Lower leg skin (tissue), 4 donors: ENCODE measurements around the gene CARD11. TPM values are rescaled to one million over a fixed set of nuclear protein-coding genes. Genes with fewer than 3 reads are reported as not detected.

Experiments used
- DNase-seq, 2 donors: peaks; one replicate each; pipeline ENCODE4 v3.0.0-alpha.2; 2019; ENCODE audit warnings: low spot score in 2 of 2
- H3K4me3 ChIP-seq: fragments of 200-600 bp; sonication (generic); 2 replicates; pipeline ENCODE4 v1.5.1; 2017; ENCODE audit warnings: mild to moderate bottlenecking, low read depth; ENCODE audit not compliant: poor library complexity, severe bottlenecking
- CTCF ChIP-seq, 3 donors: fragments of 450-650 bp; IDR thresholded peaks; one replicate each; pipeline ENCODE4 v1.5.1; 2016; ENCODE audit warnings: antibody characterized with exemption in 3 of 3, mild to moderate bottlenecking in 3 of 3, moderate library complexity in 2 of 3
- POLR2A ChIP-seq, 2 donors: fragments of 450-650 bp; IDR thresholded peaks; one replicate each; pipeline ENCODE4 v1.6.1; 2016 to 2017; ENCODE audit warnings: antibody characterized with exemption in 2 of 2, mild to moderate bottlenecking in 1 of 2, moderate library complexity in 1 of 2
- WGBS, 2 donors: methylation state at CpG; one replicate each; pipeline ENCODE4 v1.1.5; 2018; 5-methylcytosine and 5-hydroxymethylcytosine counted together
- intact Hi-C: fragments of 100-400 bp; cut with DNase I; formaldehyde crosslinking; loops from one replicate; pipeline ENCODE4 v1.15.0; 2023; ENCODE audit warnings: low total_unique reads
- total RNA-seq, 4 donors: library from RNA; depleted of rRNA; stranded (reverse); fragments of >200 nt; gene quantifications; one replicate each; pipeline ENCODE4 v1.1.0, GENCODE V29; 2016

The CARD11 gene
- total RNA-seq, 4 donors from 2014 or later = 0.17 to 0.68 TPM; not detected in 2

- no peak overlapping the region for H3K4me3 ChIP-seq
- DNase-seq = no peak
- whole genome bisulfite sequencing, 2 donors = 71 to 75% methylated on average over 24 to 26 of the region's 26 CpGs
- TF ChIP-seq CTCF (IDR thresholded peaks at IDR 0.05) (no peak), POLR2A (IDR thresholded peaks at IDR 0.05) (no peak)
- intact Hi-C loops = no loop called here
These were observed 129.8 kb downstream of the CARD11 start for GRCh38 chr7:2913760-2914387.

GRCh38 chr7:2912684-2913439 lies 130.8 kb downstream of the CARD11 start:
- no peak for TF ChIP-seq POLR2A (IDR thresholded peaks at IDR 0.05)
- TF ChIP-seq CTCF (IDR thresholded peaks at IDR 0.05) = no peak
- no peak for DNase-seq
- intact Hi-C loops = no loop called here
- no peak overlapping the region for H3K4me3 ChIP-seq
- WGBS, 2 donors = 84 to 89% methylated on average over 16 of the region's 16 CpGs

- WGBS, 2 donors = 55 to 64% methylated on average over 13 of the region's 13 CpGs
- no peak for TF ChIP-seq CTCF (IDR thresholded peaks at IDR 0.05)
- no peak for TF ChIP-seq POLR2A (IDR thresholded peaks at IDR 0.05)
- H3K4me3 ChIP-seq = no peak overlapping the region
- DNase-seq = no peak
- intact Hi-C loops = no loop called here
These were observed 132.2 kb downstream of the CARD11 start for GRCh38 chr7:2911466-2911865.

- intact Hi-C loops = no loop called here
- no peak for DNase-seq
- TF ChIP-seq POLR2A (IDR thresholded peaks at IDR 0.05) (no peak), CTCF (IDR thresholded peaks at IDR 0.05) (no peak)
- H3K4me3 ChIP-seq = no peak overlapping the region
- 76 to 89% methylated on average over 16 to 17 of the region's 18 CpGs for WGBS, 2 donors
These were observed 134.1 kb downstream of the CARD11 start for GRCh38 chr7:2909471-2910039.

- TF ChIP-seq CTCF (IDR thresholded peaks at IDR 0.05) (no peak), POLR2A (IDR thresholded peaks at IDR 0.05) (no peak)
- intact Hi-C loops = no loop called here
- no peak for DNase-seq
- no peak overlapping the region for H3K4me3 ChIP-seq
- 93 to 95% methylated on average over 11 to 15 of the region's 17 CpGs for WGBS, 2 donors
These were observed 134.6 kb downstream of the CARD11 start for GRCh38 chr7:2909043-2909442.
